Panc1 (cell line): Measurements from ENCODE around the gene CHD6. TPM values are rescaled to one million over a fixed set of nuclear protein-coding genes. Genes with fewer than 3 reads are reported as not detected.

Source experiments
- ATAC-seq: fragments of 200-7000 bp; cut with Tn5 transposase; 2 replicates; pipeline ENCODE4 v1.9.1; 2020; ENCODE audit warnings: mild to moderate bottlenecking, moderate library complexity
- BruUV-seq: library from RNA; stranded (reverse); fragments of 400-500 nt; replicated peaks from 2 replicates; lab custom pipeline; 2021; lab: Mats Ljungman, UMichigan
- CTCF ChIA-PET: fragments of 300-600 bp; sonication (Branson Sonifier 250); formaldehyde crosslinking; loops from one replicate; lab custom pipeline; 2022; ENCODE audit warnings: antibody characterized with exemption; lab: Charles Lee
- POLR2A ChIA-PET: fragments of 300-600 bp; sonication (Branson Sonifier 250); formaldehyde crosslinking; loops from one replicate; lab custom pipeline; 2022; ENCODE audit warnings: antibody characterized with exemption; lab: Charles Lee
- DNase-seq: peaks from one replicate; pipeline ENCODE4 v3.0.0-alpha.2; 2010; ENCODE audit warnings: low read depth, low spot score
- H3K27ac ChIP-seq: 2 replicates; pipeline ENCODE4 v1.5.1; 2011; ENCODE audit warnings: mild to moderate bottlenecking, low read length, inconsistent platforms
- H3K27me3 ChIP-seq: fragments of 200-500 bp; sonication (Bioruptor generic); 2 replicates; pipeline ENCODE4 v1.6.0; 2014; ENCODE audit warnings: low read length, inconsistent platforms; ENCODE audit not compliant: control insufficient read depth, insufficient read depth
- H3K36me3 ChIP-seq: fragments of 200-500 bp; sonication (Bioruptor generic); 2 replicates; pipeline ENCODE4 v1.5.1; 2014; ENCODE audit warnings: inconsistent platforms, mild to moderate bottlenecking, low read length, moderate library complexity; ENCODE audit not compliant: control insufficient read depth, insufficient read depth
- H3K4me1 ChIP-seq: 2 replicates; pipeline ENCODE4 v1.5.1; 2011; ENCODE audit warnings: inconsistent platforms, mild to moderate bottlenecking, low read length, moderate library complexity; ENCODE audit not compliant: control insufficient read depth, insufficient read depth
- H3K4me3 ChIP-seq, 2 experiments: 2 replicates each; pipeline ENCODE4 v1.5.1; 2011 to 2012; ENCODE audit warnings: low read depth in 2 of 2, low read length in 2 of 2, mild to moderate bottlenecking in 2 of 2, inconsistent platforms in 1 of 2, moderate library complexity in 1 of 2
- H3K9me3 ChIP-seq: fragments of 200-500 bp; sonication (Bioruptor generic); 2 replicates; pipeline ENCODE4 v1.5.1; 2014; ENCODE audit warnings: low read depth, mild to moderate bottlenecking, inconsistent platforms, low read length, moderate library complexity; ENCODE audit not compliant: control insufficient read depth, insufficient read depth
- CTCF ChIP-seq: fragments of 450-650 bp; IDR thresholded peaks from 2 replicates; pipeline ENCODE4 v1.5.1; 2017; ENCODE audit warnings: mild to moderate bottlenecking
- POLR2AphosphoS5 ChIP-seq: IDR thresholded peaks from 2 replicates; pipeline ENCODE4 v1.6.1; 2012; ENCODE audit warnings: mild to moderate bottlenecking, low read depth, low read length, moderate library complexity
- REST ChIP-seq, 2 experiments: IDR thresholded peaks; 2 replicates each; pipeline ENCODE4 v1.6.1; 2011 to 2012; ENCODE audit warnings: low read depth in 2 of 2, control low read depth in 1 of 2, low read length in 1 of 2, mild to moderate bottlenecking in 1 of 2, moderate library complexity in 1 of 2; ENCODE audit not compliant: insufficient read depth in 1 of 2
- SIN3A ChIP-seq: IDR thresholded peaks from 2 replicates; pipeline ENCODE4 v1.6.1; 2012; ENCODE audit warnings: low read depth, mild to moderate bottlenecking, low read length, moderate library complexity, borderline replicate concordance; ENCODE audit not compliant: insufficient read depth
- TCF7L2 ChIP-seq: IDR thresholded peaks from 2 replicates; pipeline ENCODE4 v1.6.1; 2011; ENCODE audit warnings: mild to moderate bottlenecking, low read depth, low read length, inconsistent platforms
- in situ Hi-C: cut with HindIII; loops from 2 replicates; pipeline ENCODE4 v1.10.0; 2016; ENCODE audit warnings: low sequenced_read_pairs, low pct_unique_long_range_greater_than_20kb
- intact Hi-C: fragments of 100-400 bp; cut with micrococcal nuclease; formaldehyde crosslinking; loops from one replicate; pipeline ENCODE4 v1.10.0; 2022; ENCODE audit not compliant: unreplicated experiment
- total RNA-seq: library from RNA; stranded (reverse); gene quantifications from one replicate; pipeline ENCODE4 v1.2.1, GENCODE V29; 2021; ENCODE audit not compliant: unreplicated experiment

CHD6 gene
- total RNA-seq, 1 experiment from 2014 or later, result 21.3 TPM

GRCh38 chr20:41366546-41367392 lies 251.4 kb downstream of the CHD6 start, which contains the start of gene EMILIN3:
EMILIN3 (minus strand) TSS chr20:41366818; CDS start chr20:41366634, 184 bp downstream.
- Histone ChIP-seq H3K4me1 (no peaks in the 10 kb centered on the region), H3K9me3 (no peaks in the 10 kb centered on the region), H3K36me3 (no peaks in the 10 kb centered on the region), H3K27ac (no peak within 1 kb of the TSS), H3K4me3 (0 out of 4 replicates have a peak within 1 kb of the TSS, but pooled peaks of 1 of the 2 experiments have one; percentile 1), H3K27me3 (no peaks in the 10 kb centered on the region; the same call in 1 of the 2 replicates)
- TF ChIP-seq CTCF, result no peak
- TF ChIP-seq TCF7L2, result no peak
- no peak for TF ChIP-seq POLR2AphosphoS5
- no peak for TF ChIP-seq REST (IDR thresholded peaks at IDR 0.05; ENCODE audit: insufficient read depth in 1 of 2, low read depth in 2 of 2, low read length in 1 of 2)
- no peak for TF ChIP-seq SIN3A
- POLR2A ChIA-PET, result no interaction called here
- no peak for ATAC-seq
- in situ Hi-C loops (no loop called here), intact Hi-C loops (no loop called here)
- CTCF ChIA-PET, result no interaction called here
- BruUV-seq, result no TSS peak
- no peak for DNase-seq

GRCh38 chr20:41365777-41366545 lies 252.2 kb downstream of the CHD6 start:
- Histone ChIP-seq H3K27ac (no peak overlapping the region), H3K9me3 (no peaks in the 10 kb centered on the region), H3K4me3 (0 out of 4 replicates have a peak overlapping the region, but pooled peaks of 1 of the 2 experiments have one; percentile 1), H3K36me3 (no peaks in the 10 kb centered on the region), H3K27me3 (no peaks in the 10 kb centered on the region; the same call in 1 of the 2 replicates), H3K4me1 (no peaks in the 10 kb centered on the region)
- TF ChIP-seq CTCF (no peak), POLR2AphosphoS5 (no peak), SIN3A (no peak), REST (IDR thresholded peaks at IDR 0.05; ENCODE audit: insufficient read depth in 1 of 2, low read depth in 2 of 2, low read length in 1 of 2) (no peak), TCF7L2 (no peak)
- ATAC-seq (peak; percentile 46), DNase-seq (no peak)
- no TSS peak for BruUV-seq
- in situ Hi-C loops (no loop called here), intact Hi-C loops (no loop called here)
- ChIA-PET POLR2A (no interaction called here), CTCF (no interaction called here)
